Right lung (tissue), 10 donors: Measurements from ENCODE around the gene OR5F1. TPM values are rescaled to one million over a fixed set of nuclear protein-coding genes. Genes with fewer than 3 reads are reported as not detected.

Source experiments
- DNase-seq, 2 donors: peaks; one replicate each; pipeline ENCODE4 v3.0.0-alpha.2; 2013
- long read RNA-seq, 8 donors: transcript quantifications; one replicate each; lab custom pipeline, GENCODE V29; 2026
- polyA plus RNA-seq, 5 donors: library from polyadenylated mRNA; unstranded; fragments of 120-200 nt; gene quantifications; one replicate each; pipeline versions ENCODE4 v1.2.1 to v1.2.3, GENCODE V29; 2013; ENCODE audit warnings: inconsistent platforms in 1 of 5, low replicate concordance in 1 of 5; ENCODE audit not compliant: insufficient read length in 5 of 5, insufficient read depth in 1 of 5

OR5F1 gene
- not detected for polyA plus RNA-seq
- long read RNA-seq, donor 1, result 0 reads
- long read RNA-seq, donor 2, result 0 reads
- long read RNA-seq, donor 3, result 0 reads
- long read RNA-seq, donor 4, result 0 reads
- long read RNA-seq, donor 5, result 0 reads
- long read RNA-seq, donor 6, result 0 reads
- long read RNA-seq, donor 7, result 0 reads
- long read RNA-seq, donor 8, result 0 reads

DNA sequence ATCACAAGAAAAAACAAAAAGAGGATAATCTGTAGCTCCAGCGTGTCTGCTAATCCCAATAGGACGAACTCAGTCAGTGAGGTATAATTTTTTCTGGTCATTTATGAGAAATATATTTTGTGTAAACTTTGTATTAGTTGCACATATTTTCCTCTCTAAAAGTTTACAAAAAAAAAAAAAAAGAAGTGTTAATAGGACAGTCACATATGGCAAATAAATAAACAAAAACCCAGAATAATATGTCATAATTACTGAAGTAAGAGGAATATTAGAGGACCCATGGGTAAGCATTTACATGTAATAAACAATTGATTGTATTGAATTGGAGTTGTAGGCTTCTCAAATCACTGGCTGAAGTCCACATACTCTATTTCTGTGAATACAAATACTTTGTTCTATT lies at the start of gene OR5F1:
Gene OR5F1, minus strand, starts transcription at position 101 of the 400 bp plus-strand sequence. Its CDS starts 0 bp downstream, at position 101.
- no peak for DNase-seq

DNA sequence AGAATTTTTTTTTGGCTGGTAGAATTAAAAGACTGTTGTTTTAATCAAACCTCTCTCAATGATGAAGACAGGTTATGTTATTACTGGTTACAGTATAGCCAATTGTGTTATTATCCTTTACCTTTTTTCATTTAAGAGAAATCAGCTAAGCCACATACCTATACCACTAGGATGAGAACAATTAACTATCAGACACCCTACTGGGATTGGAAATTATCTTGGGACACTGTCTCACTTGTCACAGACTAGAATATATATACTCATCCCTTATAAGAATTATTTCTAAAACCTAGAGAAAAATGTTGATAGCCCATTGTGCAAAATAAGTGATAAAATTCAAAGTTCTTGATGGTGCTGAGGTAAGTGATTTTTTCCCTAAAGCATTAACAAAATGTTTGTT lies 32.9 kb upstream of the OR5F1 start, which contains the start of gene OR5AS1:
Gene OR5AS1, plus strand, starts transcription at position 301 of the 400 bp plus-strand sequence. CDS start 2,765 bp downstream, outside the sequence.
- DNase-seq, result no peak

DNA sequence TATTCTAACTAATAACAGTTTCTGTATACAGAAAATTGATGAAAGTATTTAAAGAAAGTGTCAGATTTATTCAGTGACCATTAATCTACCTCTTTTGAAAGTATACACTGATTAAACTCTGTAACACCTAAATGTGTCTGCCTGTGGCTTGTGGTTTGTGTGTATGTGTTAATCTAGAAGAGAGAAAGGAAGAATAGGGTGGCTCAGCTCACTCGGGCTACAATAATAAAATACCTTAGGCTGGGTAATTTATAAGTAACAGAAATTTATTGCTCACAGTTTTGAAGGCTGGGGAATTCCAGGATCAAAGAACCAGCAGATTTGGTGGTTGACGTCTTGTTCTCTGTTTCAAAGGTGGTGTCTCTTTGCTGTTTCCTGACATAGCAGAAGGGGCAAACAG lies 19.4 kb upstream of the OR5F1 start:
- no peak for DNase-seq

DNA sequence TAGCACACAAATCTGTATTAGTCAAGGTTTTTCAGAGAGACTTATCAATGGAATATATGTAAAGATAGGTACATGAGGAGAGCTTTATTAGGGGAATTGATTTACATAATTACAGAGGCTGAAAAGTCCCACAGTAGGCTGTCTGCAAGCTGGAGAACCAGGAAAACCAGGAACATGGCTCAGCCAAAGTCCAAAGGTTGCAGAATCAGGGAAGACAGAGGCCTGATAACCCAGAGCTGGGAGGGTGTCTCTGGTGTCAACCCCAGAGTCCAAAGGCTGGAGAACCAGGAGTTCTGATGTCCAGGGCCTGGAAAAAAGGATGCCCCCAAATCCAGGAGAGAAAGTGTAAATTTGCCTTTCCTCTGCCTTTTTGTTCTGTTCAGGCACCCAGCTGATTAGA lies 16.3 kb upstream of the OR5F1 start:
- DNase-seq, result no peak

DNA sequence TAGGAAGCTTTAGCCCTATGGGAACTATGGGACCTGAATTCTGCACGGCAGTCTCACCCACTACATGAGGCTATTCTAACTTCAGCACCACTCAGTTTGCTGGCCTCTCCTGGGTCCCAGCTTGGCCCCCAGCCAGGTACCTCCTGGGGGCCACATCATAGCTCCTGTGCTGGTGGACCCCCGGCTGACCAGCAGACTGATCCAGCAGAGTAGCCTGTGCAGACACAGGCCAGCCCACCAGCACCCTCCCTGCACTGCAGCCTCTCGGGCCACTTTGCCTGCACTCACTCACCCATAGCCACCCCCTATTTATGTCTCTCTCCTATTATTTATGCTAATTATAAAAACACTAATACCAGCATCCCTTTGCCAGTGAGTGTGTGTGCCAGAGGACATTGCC lies 23.5 kb downstream of the OR5F1 start:
- DNase-seq, result no peak

DNA sequence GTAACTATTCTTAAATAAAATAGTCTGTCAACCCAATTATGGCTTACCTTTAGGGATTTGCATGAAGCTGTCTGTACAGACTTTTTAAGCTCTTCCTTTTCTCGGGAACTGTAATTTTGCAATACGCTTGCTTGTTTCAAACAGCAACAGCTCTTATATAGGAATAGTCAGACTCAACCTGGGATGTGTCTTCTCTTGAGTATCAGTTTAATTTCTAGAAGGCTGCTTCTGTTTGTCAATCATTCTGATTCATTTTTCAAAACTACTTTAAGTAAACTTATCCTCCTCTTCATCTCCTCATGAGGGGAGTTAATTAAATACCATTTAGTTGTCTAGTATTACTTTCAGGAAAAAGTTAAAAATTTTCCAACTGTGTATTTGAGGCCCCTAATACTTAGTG lies 24.6 kb downstream of the OR5F1 start, which contains the start of gene OR10AG1:
Gene OR10AG1, minus strand, starts transcription at position 101 of the 400 bp plus-strand sequence. Its CDS starts 38 bp downstream, at position 63.
- no peak for DNase-seq

DNA sequence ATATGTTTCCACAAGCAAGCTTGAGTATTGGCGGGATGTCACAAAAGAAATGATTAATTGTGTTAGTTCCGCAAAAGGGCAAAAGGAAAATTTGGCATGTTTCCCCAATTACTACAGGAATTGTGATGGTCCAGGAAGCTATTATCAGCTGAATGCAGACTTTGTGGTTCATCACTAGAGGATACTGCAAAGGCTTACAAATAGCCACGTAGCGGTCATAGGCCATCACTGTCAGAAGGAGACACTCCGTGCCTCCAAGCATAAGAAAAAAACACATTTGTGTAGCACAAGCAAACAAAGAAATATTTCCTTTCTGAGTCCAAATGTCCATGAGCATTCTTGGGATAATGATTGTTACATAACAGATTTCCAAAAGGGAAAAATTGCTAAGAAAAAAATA lies 26.5 kb downstream of the OR5F1 start:
- DNase-seq, result no peak

DNA sequence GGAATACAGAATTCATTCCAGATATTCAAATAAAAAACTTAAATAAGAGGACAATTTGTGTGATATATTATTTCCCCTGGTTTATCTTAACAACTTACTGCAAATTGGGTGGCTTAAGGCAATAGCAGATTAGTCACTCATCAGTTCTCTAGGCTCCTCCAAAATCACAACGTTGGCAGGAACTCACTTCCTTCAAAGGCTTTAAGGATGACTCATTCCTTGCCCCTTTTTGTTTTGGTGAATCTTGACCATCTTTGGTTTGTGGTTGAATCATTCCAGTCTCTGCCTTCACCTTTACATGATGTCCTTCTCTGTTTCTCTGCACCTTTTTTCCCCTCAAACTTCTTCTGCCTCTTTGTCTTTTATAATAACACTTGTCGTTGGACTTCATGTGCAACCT lies 28.0 kb downstream of the OR5F1 start:
- DNase-seq, result no peak

DNA sequence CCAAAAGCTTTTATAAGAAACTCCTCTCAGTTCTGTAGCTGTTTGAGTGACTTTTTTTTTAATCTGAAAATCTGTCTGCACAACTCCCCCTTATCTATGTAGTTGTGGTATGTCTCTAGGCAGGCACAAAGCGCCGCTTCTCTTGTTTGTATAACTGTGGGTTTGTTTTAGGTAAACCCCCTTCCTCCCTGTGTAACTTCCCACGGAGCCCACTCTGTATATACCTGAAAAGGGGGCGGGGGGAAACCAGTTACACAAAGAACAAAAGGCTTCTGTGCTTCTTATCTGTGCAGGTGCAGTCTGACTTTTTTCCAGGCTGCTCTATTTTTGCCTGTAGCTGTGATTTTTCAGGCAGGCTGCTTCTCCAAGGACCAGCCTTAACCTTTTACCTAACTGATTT lies 37.9 kb downstream of the OR5F1 start:
- DNase-seq, result no peak

DNA sequence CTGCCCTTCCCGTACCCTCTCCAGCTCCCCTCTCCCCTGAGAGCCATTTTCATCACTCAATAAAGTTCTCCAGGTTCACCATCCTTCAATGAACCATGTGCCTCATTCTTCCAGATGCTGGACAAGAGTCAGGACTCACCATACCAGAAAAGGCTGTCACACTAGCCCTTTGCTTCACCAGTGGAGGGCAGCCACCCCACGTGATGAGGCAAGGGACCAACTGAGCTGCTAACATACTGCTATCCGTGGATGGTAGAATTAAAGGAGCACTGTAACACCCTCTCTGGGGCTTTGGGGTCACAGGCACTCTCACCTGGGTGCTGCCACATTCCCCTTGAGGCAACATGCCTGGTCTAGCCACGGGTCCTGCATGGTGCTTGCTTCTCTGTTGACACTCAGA lies 45.1 kb downstream of the OR5F1 start:
- DNase-seq, result no peak

Other genes starting within 250 kb of the OR5F1 start
- gene OR5D13, start 221.2 kb downstream of the OR5F1 start, polyA plus RNA-seq, result not detected
- not detected for gene OR5D14, start 199.1 kb downstream of the OR5F1 start, polyA plus RNA-seq
- not detected for gene OR5L1, start 183.3 kb downstream of the OR5F1 start, polyA plus RNA-seq
- not detected for gene OR5D18, start 175.0 kb downstream of the OR5F1 start, polyA plus RNA-seq
- gene OR5L2, start 167.4 kb downstream of the OR5F1 start, polyA plus RNA-seq, result not detected
- not detected for gene OR5D16, start 155.9 kb downstream of the OR5F1 start, polyA plus RNA-seq
- gene TRIM51, start 111.3 kb downstream of the OR5F1 start, polyA plus RNA-seq, result not detected
- not detected for gene OR5W2, start 80.0 kb downstream of the OR5F1 start, polyA plus RNA-seq
- gene OR5I1, start 58.2 kb downstream of the OR5F1 start, polyA plus RNA-seq, result not detected
- not detected for gene OR10AG1, start 24.7 kb downstream of the OR5F1 start, polyA plus RNA-seq
- under 1 TPM; 0.04 to 0.08 (median 0.06) TPM for gene OR5AS1, start 33.0 kb upstream of the OR5F1 start, polyA plus RNA-seq
- gene OR8I2, start 98.7 kb upstream of the OR5F1 start, polyA plus RNA-seq, result not detected
- not detected for gene OR8H2, start 109.1 kb upstream of the OR5F1 start, polyA plus RNA-seq
- not detected for gene OR8H3, start 127.7 kb upstream of the OR5F1 start, polyA plus RNA-seq
- not detected for gene OR8J3, start 145.6 kb upstream of the OR5F1 start, polyA plus RNA-seq
- not detected for gene OR8K5, start 165.7 kb upstream of the OR5F1 start, polyA plus RNA-seq
- gene OR5J2, start 182.0 kb upstream of the OR5F1 start, polyA plus RNA-seq, result not detected
- gene OR5T2, start 239.6 kb upstream of the OR5F1 start, polyA plus RNA-seq, result not detected